Stimulated activated CD4-positive, alpha-beta T cell treated with anti-CD3 and anti-CD28 coated beads, Interleukin-2, amount 100 ng/mL, for 4 hours (primary cell): ENCODE data around the gene RTN4.

Experiments
- DNase-seq: peaks from one replicate; pipeline ENCODE4 v3.0.0-alpha.2; 2020; ENCODE audit warnings: low read depth

Gene RTN4

DNA sequence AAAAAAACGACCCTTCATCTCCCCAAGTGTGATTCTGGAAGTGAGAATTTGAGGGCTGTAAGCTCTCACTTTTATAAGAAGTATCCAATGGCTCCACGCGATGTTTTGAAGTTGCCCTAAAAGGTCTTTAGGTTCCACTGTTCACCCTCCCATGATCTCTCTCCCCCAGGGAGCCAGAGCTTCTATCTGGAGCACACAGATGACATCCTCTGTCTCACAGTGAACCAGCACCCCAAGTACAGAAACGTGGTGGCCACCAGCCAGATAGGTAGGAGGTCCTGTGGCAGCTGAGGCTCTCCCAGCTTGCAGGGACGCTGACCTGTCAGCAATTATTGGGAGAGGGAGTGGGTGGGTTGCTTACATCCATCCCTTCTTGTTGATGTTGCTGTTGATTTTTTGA lies 97.8 kb downstream of the RTN4 start:
- DNase-seq = no peak

DNA sequence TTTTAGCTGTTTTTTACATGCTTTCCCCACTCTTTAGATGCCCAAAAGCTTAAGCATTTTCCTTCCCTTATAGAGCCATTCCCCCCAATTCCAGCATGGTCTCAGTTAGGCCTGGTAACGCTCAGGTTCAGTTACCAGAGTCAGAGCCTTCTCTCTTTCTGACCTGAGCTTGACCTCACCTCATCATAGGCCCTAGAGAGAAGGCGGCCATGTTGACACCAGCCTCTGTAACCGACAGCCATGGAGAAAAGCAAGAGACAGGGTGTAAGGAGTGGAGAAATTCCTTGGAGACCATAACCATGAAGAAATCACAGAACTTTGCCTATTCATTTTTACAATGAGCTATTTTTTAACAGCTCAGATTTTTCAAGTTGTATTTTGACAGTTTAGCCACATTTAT lies 99.4 kb downstream of the RTN4 start:
- no peak for DNase-seq

DNA sequence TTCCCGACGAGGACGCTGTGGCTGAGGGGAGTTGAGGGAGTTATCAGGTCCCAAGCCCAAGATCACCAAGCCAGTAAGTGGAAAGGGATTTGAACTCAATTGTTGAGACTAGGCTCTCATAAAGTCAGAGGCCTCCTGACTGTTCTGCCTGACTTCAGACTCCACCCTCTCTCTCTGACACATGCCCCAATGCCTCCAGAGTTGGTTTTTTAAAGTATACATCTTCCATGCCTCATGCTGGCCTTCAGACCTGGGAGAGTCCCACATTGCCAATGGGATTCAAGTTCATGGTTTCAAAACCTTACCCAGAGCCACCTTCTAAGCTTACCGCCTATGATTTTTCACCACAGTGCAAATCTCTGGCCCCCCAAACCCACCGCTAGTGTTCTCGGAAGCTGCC lies 100.8 kb downstream of the RTN4 start:
- no peak for DNase-seq

DNA sequence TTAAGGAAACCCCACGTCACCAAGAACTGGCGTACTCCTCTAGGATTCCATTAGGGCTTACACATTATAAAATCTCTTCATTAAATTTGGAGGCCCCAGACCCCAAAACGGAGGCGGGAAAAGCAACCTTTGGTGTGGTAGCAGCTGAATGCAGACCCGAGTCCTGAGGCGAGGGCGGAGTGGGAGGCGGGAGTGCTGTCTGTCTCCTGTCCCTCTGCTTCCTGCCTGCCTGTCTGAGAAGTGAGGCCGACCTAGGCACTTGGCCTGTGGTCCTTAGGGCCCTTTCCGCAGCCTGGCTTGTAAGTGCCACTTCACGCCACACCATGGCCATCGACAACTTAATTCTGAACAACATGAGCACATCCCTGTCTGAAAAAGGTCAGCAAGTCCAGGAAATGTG lies 102.1 kb downstream of the RTN4 start:
- DNase-seq = no peak

DNA sequence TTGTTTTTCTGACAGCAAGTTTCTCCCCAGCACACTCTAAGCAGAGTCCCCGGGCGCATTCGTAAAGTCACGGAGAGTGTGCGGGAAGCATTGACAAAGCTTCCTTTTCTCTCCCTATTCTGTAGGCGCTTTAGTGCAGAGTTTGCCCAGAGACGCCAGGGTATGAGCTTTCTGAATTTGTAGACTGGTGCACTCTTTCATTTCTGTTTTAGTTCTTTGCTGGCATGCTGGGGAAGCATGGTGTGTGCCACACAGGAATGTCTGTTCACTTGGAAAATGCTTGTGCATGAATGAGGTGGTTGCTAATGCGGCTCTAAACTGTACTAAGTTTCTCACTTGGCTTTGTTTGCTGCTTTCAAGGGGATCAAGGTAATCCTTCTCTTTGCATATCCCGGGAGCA lies 102.6 kb downstream of the RTN4 start:
- no peak for DNase-seq

DNA sequence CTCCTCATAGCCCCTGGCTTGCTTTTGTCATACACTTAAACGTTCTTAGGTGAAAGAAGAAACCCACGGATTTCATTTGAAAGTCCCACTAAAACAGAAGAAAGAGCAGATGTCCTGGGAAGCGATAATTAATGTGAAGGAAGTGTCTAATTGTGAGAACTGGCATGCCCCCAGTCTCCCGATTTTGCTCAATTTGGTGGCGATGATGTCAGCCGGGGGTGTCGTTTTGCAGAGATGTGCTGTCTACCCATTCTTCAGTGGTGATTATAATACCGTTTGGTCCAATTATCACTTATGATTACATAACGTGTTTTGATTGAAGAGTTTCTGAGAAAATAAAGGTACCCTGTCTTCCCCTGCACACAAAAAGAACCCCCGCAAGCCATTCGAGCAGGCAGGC lies 103.1 kb downstream of the RTN4 start:
- DNase-seq = no peak

DNA sequence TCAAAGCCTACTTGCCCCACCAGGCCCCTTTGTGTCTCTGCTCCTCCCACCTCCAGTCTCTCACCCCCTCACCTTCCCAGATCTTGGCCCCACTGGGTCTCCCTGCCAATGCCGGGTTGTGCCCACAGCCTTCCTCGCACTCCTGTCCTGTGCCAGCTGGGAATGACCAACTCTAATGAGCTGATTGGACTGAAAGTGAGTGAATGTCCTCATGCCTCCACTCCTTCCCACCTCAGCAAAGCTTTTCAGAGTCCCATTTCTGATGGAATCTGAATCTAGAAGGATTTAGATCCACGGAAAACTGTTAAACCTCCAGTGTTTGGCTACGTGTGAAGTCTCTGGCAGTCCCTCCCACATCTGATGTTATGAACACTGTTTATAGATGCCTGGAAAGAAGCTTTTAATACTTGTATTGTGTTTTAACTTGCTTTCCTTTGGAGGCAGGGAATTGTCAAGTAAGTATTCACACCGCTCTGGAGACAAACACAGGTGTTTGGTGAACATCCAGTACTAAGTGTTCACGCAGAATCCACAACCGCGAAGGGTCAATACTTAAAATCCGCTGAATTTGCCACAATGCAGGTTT lies 103.9 kb downstream of the RTN4 start:
- DNase-seq = no peak

DNA sequence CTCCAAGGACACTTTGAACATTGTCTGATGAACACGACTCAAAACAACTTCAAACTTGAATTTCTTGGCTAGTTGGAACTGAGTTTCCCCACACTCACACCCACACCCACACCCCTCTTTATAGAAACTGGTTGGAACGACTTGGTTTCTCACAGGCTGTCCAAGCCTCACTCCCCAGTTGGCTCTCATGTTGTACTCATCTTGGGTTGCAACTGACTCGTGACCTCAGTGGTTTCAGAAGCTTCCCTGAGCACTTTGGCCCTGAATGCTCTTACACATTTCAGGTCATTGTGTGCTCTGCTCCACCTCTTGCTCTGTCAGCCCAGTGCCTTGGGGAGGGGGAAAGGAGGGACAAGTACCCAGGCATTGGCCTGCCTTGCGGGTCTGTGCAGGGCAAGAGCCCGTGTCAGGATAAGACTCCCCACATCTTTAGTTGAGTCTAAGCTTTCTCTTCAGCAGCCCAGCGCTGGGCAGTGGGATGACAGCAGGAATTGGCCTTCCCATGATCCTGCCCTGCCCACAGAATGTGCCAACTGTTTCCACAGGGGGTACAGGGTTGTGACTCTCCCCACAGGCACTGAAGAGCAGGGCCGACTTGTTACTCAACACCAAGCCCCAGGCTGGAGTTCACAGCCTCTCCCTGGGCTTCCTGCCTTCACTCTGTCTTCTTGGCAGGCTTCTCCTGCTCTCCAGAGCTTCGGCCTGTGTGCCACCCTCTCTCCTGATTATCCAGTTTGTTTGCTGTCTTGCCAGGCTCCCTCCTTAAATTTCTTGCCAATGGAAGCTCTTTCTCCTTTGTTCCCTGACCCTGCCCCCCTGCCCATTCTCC lies 104.6 kb downstream of the RTN4 start:
- DNase-seq = no peak

DNA sequence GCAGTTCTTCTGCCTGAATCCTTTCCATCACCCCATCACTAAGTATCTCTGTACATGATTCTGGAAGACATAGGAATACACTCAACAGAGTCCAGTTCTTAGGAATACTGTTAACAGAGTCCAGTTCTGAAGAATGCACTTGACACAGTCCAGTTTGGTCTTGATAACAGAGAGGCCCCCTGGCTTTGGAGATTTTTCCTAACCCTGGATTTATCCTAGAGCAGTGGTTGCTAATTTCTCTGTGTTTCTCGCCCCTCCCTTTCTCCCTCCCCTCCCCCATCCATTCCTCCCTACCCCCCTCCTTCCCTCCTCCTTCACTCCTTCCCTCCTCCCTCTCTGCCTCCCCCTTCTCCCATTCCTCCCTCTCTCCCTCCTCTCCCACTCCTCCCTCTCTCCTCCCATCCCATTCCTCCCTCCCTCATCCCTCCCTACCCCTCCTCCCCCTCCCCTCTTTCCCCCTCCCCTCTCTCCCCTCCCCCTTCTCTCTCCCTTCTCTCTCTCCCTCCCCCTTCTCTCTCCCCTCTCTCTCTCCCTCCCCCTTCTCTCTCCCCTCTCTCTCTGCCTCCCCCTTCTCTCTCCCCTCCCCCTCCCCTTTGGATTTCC lies 105.4 kb downstream of the RTN4 start:
- DNase-seq = no peak

DNA sequence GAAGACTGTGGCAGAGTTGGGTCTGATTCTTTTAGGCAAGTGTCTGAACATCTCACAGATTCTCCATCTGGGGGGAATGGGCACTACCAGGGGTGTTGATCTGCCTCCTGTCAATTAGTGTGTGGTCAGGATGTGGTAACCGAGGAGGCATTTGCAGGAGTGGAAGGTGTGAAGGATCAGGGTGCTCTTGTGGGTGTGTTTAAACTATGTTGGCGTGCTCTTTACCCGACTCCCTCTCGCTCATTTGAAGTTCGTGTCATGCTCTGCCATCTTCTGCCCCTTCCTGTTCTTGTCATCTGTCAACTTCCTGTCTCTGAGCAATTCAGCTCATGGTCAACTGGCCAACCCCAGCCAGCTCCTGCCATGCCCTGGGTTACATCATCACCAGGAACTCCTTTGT lies 107.9 kb downstream of the RTN4 start:
- no peak for DNase-seq

DNA sequence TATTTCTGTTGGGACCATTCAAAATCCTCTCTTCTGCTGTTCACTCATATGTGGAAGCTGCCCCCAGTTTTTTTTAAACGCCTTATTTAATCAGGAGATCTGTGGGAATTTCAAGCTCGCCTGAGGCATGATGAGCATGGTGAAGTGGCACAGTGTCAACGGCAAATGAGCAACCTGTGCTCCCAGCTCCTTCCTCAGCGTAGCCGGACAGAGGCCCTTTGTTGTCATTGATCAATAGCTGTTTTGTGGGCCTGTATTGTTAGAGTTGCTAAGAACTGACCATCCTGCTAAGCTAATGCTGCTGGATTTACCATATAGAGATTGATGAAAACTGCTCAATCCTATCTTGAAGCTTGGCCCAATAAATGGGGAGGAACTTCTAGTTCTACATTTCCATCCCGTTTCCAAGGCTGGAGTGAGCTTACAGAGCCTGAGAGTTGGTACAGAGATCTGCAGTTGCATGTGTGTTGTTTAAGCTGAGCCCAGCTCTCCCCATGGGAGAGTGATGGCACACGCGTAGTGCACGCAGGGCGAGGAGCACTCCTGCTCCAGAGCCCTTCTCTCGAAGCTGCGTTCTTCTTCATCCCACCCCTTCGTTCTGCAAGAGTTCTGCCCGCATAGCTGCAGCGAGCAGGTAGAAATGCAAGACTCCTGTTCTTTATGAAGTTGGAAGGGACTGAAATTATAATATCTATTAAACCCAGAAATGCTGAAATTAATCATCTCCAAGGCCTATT lies 108.8 kb downstream of the RTN4 start:
- DNase-seq = no peak

DNA sequence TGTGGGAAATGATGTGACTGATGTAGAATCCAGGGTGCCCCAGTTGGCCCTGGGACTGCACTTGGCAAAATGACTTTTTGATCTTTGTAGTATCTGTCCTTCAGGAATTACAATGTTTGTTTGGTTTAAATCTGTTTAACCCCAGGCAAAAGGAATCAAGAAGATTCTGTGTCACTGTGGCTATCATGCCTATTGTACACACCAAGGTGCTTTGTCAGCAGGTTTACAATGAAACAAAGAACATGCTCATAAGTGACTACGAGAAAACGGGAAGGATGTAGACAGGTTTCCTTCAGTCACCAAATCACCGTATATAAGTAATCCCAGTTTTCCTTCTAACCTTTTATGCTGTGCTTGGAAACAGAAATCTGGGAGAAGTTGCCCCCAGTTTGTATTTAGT lies 109.5 kb downstream of the RTN4 start:
- no peak for DNase-seq

DNA sequence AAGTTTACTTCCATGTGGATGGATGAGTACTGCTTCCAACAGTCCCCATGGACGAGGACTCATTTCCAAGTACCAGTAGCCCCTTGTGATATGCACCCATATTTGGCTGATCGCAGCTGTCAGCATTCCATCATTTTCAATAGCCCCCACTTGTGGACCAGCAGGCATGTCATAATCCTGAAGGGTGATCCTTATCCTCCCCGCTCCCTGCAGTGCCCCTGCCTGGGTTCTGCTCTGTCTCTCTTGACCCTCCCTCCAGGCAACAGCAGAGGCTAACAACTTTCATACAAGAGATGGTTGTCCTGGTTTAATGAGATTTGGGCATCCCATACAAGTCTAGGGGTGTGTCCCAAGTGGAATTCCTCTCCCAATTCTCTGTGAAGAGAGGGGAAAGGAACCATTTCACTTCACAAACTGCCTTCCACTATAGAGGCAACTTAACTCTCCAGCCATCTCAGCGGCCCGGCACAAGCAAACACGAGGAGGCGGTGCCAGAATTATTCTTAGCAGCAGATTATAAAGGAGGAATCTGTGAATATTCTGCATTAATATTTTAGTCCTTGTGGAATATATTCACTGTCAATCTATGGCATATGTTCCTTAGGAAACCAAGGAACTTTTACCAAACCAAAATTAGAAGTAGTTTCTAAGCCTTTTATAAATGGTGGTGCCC lies 110.7 kb downstream of the RTN4 start:
- no peak for DNase-seq

DNA sequence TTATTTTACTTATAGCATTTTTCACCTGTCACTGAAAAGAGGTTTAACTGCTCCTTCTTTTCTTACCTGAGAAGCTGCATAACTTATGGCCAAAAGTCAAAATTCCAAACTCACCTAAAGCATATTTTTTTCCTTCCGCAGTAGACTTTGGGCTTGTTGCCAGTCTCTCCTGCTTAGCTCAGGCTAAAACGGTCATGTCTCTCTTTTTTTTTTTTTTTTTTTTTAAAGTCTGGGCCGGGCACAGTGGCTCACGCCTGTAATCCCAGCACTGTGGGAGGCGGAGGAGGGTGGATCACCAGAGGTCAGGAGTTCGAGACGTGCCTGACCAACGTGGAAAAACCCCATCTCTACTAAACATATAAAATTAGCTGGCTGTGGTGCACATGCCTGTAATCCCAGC lies 113.5 kb downstream of the RTN4 start:
- DNase-seq = no peak

DNA sequence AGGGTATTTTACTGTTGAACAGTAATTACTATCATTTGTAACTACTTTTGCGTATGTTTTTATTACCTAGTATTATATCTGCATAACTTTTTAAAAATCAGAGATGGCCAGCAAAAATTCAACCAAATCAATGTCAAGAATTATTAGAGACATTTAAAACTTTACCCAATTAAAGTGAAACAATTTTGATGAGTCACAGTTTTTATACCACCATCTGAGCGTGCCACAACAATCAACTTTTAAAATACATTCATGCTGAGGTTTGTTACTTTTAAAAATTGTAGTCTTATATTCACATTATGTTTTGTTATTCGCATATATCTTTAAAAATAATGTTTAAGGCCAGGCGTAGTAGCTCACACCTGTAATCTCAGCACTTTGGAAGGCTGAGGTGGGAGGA lies 114.9 kb downstream of the RTN4 start:
- DNase-seq = no peak

DNA sequence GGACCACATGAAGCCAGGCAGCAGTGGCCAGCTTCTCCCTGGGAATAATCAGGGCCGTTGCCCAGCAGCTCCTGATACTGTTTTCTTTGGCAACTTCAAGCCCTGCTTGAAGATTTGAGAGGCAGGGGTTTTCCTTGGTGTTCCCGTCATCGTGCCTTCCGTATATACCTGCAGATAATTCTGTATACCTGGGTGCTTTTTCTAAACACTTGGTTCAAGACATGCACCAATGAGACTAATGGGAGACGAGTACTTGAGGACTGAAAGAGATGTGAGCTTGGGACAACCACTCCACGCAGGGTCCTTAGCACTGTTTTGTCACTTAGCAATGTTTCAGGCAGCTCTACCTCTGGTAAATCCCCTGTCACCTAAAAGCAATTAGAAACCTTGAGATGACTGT lies 118.8 kb downstream of the RTN4 start:
- DNase-seq = no peak

DNA sequence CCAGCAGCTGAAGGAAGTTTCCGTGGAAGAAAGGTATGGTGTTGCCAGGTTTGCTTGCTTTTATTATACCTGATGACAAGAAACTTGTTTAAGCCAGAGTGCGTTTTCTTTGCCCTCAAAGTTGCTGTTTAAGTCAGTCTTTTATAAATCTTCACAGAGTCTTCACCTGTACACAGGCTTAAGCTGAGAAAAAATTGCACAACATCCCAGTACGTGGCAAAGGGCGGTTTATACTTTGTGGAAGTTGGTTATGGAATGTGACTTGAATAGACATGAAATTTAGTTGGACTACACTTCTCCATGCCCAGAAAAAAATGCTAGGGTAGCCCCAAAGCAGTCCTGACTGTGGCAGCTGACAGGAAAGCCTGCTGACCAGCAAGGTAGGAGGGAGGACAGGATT lies 121.5 kb downstream of the RTN4 start:
- DNase-seq = no peak

DNA sequence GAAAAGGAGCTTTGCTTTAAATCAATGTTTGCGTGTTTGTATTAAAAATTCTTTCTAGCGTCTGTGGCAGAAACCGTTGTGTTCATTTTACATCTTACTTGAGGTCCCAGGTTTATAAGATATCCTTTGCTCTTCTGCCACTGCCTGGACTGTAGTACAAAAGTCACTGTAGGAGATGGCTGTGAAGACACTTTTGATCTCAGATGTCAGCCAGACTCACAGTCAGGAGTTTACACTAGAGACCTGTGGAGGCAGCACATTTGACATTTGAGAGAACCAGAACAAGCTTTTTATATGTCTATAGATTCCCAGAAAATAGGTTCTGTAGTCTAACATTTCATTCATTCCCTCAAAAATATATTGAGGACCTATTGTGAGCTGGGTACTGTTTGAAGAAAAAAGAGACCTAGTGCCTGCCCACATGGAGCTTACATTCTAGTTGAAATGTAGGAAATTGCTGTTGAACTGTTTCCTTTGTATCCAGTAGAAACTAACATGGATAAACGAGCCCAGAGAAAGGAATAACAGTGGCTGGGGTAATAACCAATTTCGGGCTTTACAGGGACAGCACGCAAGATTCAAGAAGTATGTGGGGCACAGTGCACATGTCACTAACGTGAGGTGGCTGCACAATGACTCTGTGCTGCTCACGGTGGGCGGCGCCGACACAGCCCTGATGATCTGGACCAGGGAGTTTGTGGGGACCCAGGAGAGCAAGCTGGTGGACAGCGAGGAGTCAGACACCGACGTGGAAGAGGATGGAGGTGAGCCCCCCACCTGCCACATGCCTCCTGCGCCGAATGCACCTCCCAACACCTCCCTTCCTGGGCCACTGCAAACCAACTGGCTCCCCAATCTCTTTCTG lies 122.3 kb downstream of the RTN4 start:
- DNase-seq = no peak

DNA sequence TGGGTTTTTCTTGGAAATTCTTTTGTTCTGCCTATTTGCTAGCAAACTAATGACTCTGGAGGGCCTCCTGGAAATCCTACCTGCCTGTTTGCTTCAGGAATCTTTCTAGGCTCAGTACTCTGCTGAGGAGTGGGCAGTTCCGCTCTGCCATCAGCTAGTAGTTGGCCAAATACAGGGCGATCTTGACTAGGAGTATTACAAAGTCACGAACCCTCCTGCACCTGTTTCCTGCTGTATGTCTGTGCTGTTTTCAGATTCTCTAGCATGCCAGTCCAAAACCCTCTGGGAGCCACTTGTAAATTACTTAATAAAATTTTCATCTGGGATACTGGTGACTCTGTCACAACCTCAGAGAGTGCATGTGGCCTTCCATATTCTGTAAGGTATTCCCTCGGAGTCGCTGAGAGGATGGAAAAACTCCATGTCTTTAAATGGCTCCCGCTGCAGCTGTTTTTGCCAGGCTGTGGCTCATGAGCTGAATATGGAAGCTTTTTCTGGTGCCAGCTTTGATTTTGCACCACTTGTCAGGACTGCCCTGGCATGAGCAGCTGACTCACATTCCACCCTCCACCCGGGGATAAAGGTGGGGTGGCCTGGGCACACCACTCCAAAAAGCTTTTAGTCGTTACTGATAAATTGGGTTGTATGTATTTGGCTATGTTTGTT lies 123.0 kb downstream of the RTN4 start:
- no peak for DNase-seq

DNA sequence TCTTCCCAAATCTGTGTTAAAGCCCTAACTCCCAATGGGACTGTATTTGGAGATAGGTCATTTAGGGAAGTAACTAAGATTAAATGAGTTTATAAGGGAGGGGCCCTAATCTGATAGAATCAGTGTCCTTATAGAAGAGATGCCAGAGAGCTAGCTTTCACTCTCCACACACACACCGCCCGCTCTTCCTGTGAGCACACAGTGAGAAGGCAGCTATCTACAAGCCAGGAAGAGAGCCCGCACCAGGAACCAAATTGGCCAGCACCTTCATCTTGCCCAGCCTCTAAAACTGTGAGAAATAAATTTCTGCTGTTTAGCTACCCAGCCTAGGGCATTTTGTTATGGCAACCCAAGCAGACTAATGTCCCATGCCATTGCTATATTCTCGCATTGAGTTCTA lies 125.2 kb downstream of the RTN4 start:
- no peak for DNase-seq

DNA sequence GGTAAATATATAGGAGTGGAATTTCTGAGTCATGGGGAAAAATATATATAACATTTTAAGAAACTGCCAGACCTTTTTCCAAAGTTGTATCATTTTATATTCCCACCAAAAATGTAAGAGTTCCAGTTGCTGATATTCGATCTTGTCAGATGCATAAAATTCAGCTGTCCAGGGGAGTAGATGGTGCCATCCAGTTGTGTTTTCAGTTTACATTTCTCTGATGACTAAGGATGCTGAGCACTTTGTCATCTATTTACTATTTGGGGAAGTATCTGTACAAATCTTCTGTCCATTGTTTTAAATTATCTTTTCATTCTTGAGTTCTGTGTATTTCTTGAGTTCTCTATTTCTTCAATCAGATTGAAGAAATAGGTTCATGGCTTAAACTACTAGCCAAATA lies 126.1 kb downstream of the RTN4 start:
- DNase-seq = no peak
